T-helper 9 cell (primary cell): ENCODE measurements around the gene BLOC1S1.
"Not testable (repeated sequence)": the region's sequence is repeated elsewhere in the genome, so short reads cannot be mapped to it uniquely, and the experiment has no call there.

Experiments used
- DNase-seq: peaks from one replicate; pipeline ENCODE4 v3.0.0-alpha.2; 2020

BLOC1S1 gene

DNA sequence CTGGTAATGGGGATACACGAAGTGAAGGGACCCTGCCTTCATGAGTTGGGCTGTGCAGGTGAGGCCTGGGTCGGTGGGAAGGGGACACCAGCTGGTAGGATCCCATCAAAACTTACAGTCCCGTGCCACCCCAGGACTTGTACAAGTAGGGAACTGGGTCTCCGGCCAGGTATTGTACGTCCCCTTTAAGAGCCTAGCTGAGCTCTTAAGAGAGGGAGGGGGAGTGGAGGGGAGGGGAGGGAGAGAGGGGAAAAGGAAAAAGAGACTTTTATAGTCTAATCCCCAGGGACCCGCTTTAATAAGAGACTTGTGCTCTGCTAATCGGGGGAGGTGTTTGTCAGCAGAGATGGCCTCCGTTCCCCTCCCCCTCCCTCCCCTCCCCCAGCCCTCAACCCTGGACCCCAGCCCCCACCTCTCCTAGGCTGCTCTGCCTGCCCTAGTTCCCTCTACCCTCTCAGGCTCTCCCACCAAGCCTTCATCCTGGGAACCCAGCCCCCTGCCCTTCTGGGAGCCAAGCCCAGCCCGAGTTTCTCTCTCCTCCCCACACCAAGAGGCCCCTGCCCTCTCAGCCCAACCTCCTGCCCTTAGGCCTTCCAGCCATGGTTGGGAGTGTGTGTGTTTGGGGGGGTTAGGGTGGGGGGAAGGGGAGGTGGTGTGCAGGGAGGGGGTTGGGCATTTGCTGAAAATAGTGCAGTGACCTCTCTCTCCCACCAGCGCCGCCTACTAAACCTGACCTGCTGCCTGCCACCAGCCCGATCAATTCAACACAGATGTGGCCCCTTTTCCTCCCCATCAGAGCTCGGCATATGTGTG is 29.7 kb downstream of the BLOC1S1 start:
- no peak for DNase-seq

- no peak for DNase-seq
Observed at GRCh38 chr12:55746174-55746912, 30.5 kb downstream of the BLOC1S1 start.

GRCh38 chr12:55746913-55747231 is 31.0 kb downstream of the BLOC1S1 start:
- no peak for DNase-seq

DNA sequence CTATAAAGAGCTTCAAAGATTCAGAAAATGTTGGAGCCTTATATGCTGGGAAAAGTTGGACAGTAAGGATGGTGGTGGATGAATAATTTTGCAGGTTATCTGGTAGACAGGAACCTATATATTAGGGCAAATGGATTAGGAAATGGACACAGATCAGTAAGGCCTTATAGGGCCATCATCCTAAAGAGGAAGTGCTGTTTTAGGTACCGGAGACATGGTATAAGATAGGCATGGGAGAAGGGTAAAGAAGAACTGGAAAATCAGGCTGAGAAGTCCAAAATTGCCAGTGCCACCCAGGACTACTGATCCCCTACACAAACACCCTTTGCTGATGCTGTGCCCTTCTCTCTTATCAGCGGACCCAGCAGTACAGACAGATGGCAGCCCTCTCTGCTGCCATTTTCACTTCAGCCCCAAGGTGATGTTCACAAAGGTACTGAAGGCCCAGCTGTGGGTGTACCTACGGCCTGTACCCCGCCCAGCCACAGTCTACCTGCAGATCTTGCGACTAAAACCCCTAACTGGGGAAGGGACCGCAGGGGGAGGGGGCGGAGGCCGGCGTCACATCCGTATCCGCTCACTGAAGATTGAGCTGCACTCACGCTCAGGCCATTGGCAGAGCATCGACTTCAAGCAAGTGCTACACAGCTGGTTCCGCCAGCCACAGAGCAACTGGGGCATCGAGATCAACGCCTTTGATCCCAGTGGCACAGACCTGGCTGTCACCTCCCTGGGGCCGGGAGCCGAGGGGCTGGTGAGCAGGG is 32.6 kb downstream of the BLOC1S1 start:
- DNase-seq: no peak

DNA sequence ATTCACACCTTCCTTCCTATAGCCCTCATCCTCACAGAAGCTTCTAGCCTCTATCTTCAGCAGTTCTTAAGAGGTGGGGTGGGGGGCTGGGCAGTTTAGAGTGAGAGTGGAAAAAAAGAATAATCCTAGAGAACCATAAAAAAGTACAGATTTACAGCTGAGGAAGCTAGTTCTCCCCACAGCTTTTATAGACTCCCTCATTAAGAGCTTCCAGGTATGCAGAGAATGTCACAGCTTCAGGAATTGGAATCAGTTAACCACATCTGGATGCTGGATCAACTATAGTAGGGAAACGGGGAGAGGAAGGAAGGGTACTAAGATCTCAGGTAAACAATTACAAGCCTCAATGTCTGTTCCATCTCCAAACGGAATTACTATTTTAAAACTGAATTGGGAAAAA is 39.4 kb downstream of the BLOC1S1 start:
- DNase-seq: no peak

- no peak for DNase-seq
Observed at GRCh38 chr12:55757701-55758100, 41.9 kb downstream of the BLOC1S1 start.

GRCh38 chr12:55758575-55758974 is 42.7 kb downstream of the BLOC1S1 start:
- not testable (repeated sequence) for DNase-seq

GRCh38 chr12:55760663-55761062 is 44.8 kb downstream of the BLOC1S1 start:
- no peak for DNase-seq

DNA sequence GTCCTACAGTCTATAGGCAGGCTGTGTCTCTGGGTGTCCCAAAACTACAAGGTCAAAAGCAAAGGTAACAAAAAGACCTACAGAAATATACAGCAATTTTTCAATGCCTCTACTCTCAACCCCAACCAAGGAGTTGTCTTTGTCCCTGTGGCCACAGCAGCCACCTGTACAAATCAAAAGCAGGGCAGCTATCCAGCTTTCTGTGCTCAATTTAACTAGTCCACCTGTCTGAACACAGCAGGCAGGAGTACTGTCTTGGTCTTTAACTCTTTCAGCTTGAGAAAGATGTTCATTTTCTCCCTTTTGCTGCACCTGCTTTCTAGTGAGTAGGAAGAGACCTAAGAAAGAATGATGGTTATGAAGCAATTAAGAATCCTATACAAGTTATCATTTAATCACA is 46.8 kb downstream of the BLOC1S1 start:
- DNase-seq: no peak

GRCh38 chr12:55765736-55766290 is 50.0 kb downstream of the BLOC1S1 start:
- DNase-seq: no peak

DNA sequence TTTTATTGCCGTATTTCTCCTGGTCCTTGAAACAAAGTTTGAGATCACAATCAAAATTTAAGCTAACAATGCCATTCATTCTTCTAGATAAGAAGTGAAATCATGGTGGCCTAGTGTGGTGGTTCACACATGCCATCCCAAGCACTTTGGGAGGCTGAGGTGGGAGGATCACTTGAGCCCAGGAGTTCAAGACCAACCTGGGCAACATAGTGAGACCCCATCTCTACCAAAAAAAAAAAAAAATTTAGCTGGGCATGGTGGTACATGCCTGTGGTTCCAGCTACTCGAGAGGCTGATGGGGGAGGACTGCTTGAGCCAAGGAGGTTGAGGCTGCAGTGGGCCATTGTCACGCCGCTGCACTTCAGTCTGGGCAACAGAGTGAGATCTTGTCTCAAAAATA is 51.3 kb downstream of the BLOC1S1 start:
- DNase-seq: no peak
